Loucy (cell line): Measurements from ENCODE around the gene TFDP1.

Experiments used
- H2AFZ ChIP-seq: fragments of 200-600 bp; sonication (generic); 2 replicates; pipeline ENCODE4 v1.6.0; 2016; ENCODE audit warnings: antibody characterized with exemption, mild to moderate bottlenecking, low read length, moderate library complexity
- H3F3A ChIP-seq: fragments of 200-600 bp; 2 replicates; pipeline ENCODE4 v1.6.0; 2016; ENCODE audit warnings: antibody characterized with exemption, low read depth, mild to moderate bottlenecking
- H3K27me3 ChIP-seq: fragments of 200-600 bp; sonication (generic); 2 replicates; pipeline ENCODE4 v1.6.1; 2014; ENCODE audit warnings: low read length, mild to moderate bottlenecking; ENCODE audit not compliant: insufficient read depth, poor library complexity, severe bottlenecking
- H3K36me3 ChIP-seq: fragments of 200-600 bp; sonication (generic); 2 replicates; pipeline ENCODE4 v1.6.1; 2016; ENCODE audit warnings: low read length; ENCODE audit not compliant: insufficient read depth
- H3K4me1 ChIP-seq: fragments of 200-600 bp; sonication (generic); 2 replicates; pipeline ENCODE4 v1.5.1; 2014; ENCODE audit warnings: low read length, mild to moderate bottlenecking; ENCODE audit not compliant: insufficient read depth, poor library complexity, severe bottlenecking
- H3K4me2 ChIP-seq: fragments of 200-600 bp; sonication (generic); 2 replicates; pipeline ENCODE4 v1.6.0; 2014; ENCODE audit warnings: antibody characterized with exemption, low read length, low read depth, mild to moderate bottlenecking; ENCODE audit not compliant: poor library complexity, severe bottlenecking
- H3K4me3 ChIP-seq: fragments of 200-600 bp; sonication (generic); 2 replicates; pipeline ENCODE4 v1.5.1; 2014; ENCODE audit warnings: low read length, mild to moderate bottlenecking, mixed read lengths; ENCODE audit not compliant: poor library complexity, severe bottlenecking
- H3K79me2 ChIP-seq: fragments of 200-600 bp; sonication (generic); 2 replicates; pipeline ENCODE4 v1.6.1; 2014; ENCODE audit warnings: low read length; ENCODE audit not compliant: insufficient read depth
- H3K9ac ChIP-seq: fragments of 200-600 bp; sonication (generic); 2 replicates; pipeline ENCODE4 v1.6.0; 2014; ENCODE audit warnings: mild to moderate bottlenecking, low read depth, low read length, moderate library complexity; ENCODE audit not compliant: poor library complexity, severe bottlenecking
- H3K9me2 ChIP-seq: fragments of 200-600 bp; sonication (generic); replicated peaks from 2 replicates; pipeline ENCODE4 v1.6.1; 2016; ENCODE audit warnings: low read depth, low read length, mixed read lengths
- H3K9me3 ChIP-seq: fragments of 200-600 bp; sonication (generic); 2 replicates; pipeline ENCODE4 v1.6.1; 2014; ENCODE audit warnings: mild to moderate bottlenecking, antibody characterized with exemption, low read length, low read depth; ENCODE audit not compliant: insufficient read depth
- H4K20me1 ChIP-seq: fragments of 200-600 bp; sonication (generic); 2 replicates; pipeline ENCODE4 v1.6.0; 2014; ENCODE audit warnings: antibody characterized with exemption, low read length, mild to moderate bottlenecking; ENCODE audit not compliant: insufficient read depth, poor library complexity, severe bottlenecking
- EZH2phosphoT487 ChIP-seq: fragments of 200-600 bp; IDR thresholded peaks from 2 replicates; pipeline ENCODE4 v1.6.1; 2018; ENCODE audit warnings: antibody characterized with exemption, mild to moderate bottlenecking, moderate library complexity, borderline replicate concordance
- TF ChIP-seq, protein P1 (sequence below): fragments of 200-600 bp; sonication (generic); conservative IDR thresholded peaks from 2 replicates; pipeline ENCODE4 v1.5.1; 2014; ENCODE audit warnings: mild to moderate bottlenecking, antibody characterized with exemption, low read length

The TFDP1 gene

GRCh38 chr13:113648216-113648610 is 63.7 kb downstream of the TFDP1 start:
- no peaks in the 10 kb centered on the region for H4K20me1 ChIP-seq
- no peak for TF ChIP-seq EZH2phosphoT487
- TF ChIP-seq, protein P1, sequence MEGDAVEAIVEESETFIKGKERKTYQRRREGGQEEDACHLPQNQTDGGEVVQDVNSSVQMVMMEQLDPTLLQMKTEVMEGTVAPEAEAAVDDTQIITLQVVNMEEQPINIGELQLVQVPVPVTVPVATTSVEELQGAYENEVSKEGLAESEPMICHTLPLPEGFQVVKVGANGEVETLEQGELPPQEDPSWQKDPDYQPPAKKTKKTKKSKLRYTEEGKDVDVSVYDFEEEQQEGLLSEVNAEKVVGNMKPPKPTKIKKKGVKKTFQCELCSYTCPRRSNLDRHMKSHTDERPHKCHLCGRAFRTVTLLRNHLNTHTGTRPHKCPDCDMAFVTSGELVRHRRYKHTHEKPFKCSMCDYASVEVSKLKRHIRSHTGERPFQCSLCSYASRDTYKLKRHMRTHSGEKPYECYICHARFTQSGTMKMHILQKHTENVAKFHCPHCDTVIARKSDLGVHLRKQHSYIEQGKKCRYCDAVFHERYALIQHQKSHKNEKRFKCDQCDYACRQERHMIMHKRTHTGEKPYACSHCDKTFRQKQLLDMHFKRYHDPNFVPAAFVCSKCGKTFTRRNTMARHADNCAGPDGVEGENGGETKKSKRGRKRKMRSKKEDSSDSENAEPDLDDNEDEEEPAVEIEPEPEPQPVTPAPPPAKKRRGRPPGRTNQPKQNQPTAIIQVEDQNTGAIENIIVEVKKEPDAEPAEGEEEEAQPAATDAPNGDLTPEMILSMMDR, result no peak
- H3K4me3 ChIP-seq, result no peak overlapping the region
- H3K9me3 ChIP-seq, result no peaks in the 10 kb centered on the region
- no peaks in the 10 kb centered on the region for H3K36me3 ChIP-seq
- H3K4me1 ChIP-seq, result peaks cover 9% of the 10 kb centered on the region
- H3F3A ChIP-seq, result no peaks in the 10 kb centered on the region
- H2AFZ ChIP-seq, result no peak overlapping the region
- H3K4me2 ChIP-seq, result no peak overlapping the region
- no peak overlapping the region for H3K9ac ChIP-seq
- H3K9me2 ChIP-seq, result no peaks in the 10 kb centered on the region
- no peaks in the 10 kb centered on the region for H3K27me3 ChIP-seq
- H3K79me2 ChIP-seq, result no peaks in the 10 kb centered on the region

- no peaks in the 10 kb centered on the region for H3K79me2 ChIP-seq
- no peak overlapping the region for H3K9ac ChIP-seq
- H3K4me3 ChIP-seq, result no peak overlapping the region
- no peaks in the 10 kb centered on the region for H3K9me2 ChIP-seq
- H3F3A ChIP-seq, result no peaks in the 10 kb centered on the region
- TF ChIP-seq, protein P1, result no peak; the same call in 1 of the 2 replicates
- H3K4me2 ChIP-seq, result no peak overlapping the region
- H2AFZ ChIP-seq, result no peak overlapping the region
- H3K4me1 ChIP-seq, result peaks cover 9% of the 10 kb centered on the region
- H3K36me3 ChIP-seq, result no peaks in the 10 kb centered on the region
- no peaks in the 10 kb centered on the region for H3K27me3 ChIP-seq
- H4K20me1 ChIP-seq, result no peaks in the 10 kb centered on the region
- no peaks in the 10 kb centered on the region for H3K9me3 ChIP-seq
These were observed 64.7 kb downstream of the TFDP1 start for GRCh38 chr13:113649212-113649611.

GRCh38 chr13:113650275-113650674 is 65.7 kb downstream of the TFDP1 start:
- Histone ChIP-seq H3K9ac (no peak overlapping the region), H2AFZ (no peak overlapping the region), H3K4me3 (no peak overlapping the region), H4K20me1 (no peaks in the 10 kb centered on the region), H3K4me2 (no peak overlapping the region), H3K9me3 (no peaks in the 10 kb centered on the region), H3K9me2 (no peaks in the 10 kb centered on the region), H3K27me3 (no peaks in the 10 kb centered on the region), H3K36me3 (no peaks in the 10 kb centered on the region), H3F3A (no peaks in the 10 kb centered on the region), H3K79me2 (no peaks in the 10 kb centered on the region), H3K4me1 (peaks cover 9% of the 10 kb centered on the region)
- TF ChIP-seq, protein P1, result no peak
- no peak for TF ChIP-seq EZH2phosphoT487
